Trophoblast cell (in vitro differentiated cells and primary cell): ENCODE data around the gene GPR139.

Experiments used
- DNase-seq, 2 donors: peaks; one replicate each; pipeline ENCODE4 v3.0.0-alpha.2; 2016
- H2AFZ ChIP-seq: 2 replicates; pipeline ENCODE4 v1.6.1; 2013; ENCODE audit warnings: low read length, moderate library complexity, mild to moderate bottlenecking; ENCODE audit not compliant: insufficient read depth, poor library complexity
- H2AK5ac ChIP-seq: 2 replicates; pipeline ENCODE4 v1.6.1; 2013; ENCODE audit warnings: mild to moderate bottlenecking, low read length
- H2BK120ac ChIP-seq: 2 replicates; pipeline ENCODE4 v1.6.1; 2013; ENCODE audit warnings: low read length, mild to moderate bottlenecking, moderate library complexity; ENCODE audit not compliant: insufficient read depth, poor library complexity
- H2BK12ac ChIP-seq: 2 replicates; pipeline ENCODE4 v1.6.1; 2013; ENCODE audit warnings: mild to moderate bottlenecking, low read length, moderate library complexity
- H2BK5ac ChIP-seq: 2 replicates; pipeline ENCODE4 v1.6.1; 2013; ENCODE audit warnings: low read length, low read depth, moderate library complexity, mild to moderate bottlenecking; ENCODE audit not compliant: poor library complexity
- H3K14ac ChIP-seq: 2 replicates; pipeline ENCODE4 v1.6.1; 2013; ENCODE audit warnings: mild to moderate bottlenecking, low read length
- H3K18ac ChIP-seq: 2 replicates; pipeline ENCODE4 v1.6.1; 2013; ENCODE audit warnings: mild to moderate bottlenecking, low read length
- H3K23ac ChIP-seq: 2 replicates; pipeline ENCODE4 v1.6.1; 2013; ENCODE audit warnings: low read length
- H3K27ac ChIP-seq: 2 replicates; pipeline ENCODE4 v1.5.1; 2013; ENCODE audit warnings: low read depth, mild to moderate bottlenecking, inconsistent platforms, low read length, moderate library complexity
- H3K27me3 ChIP-seq: 2 replicates; pipeline ENCODE4 v1.6.1; 2013; ENCODE audit warnings: inconsistent platforms, mild to moderate bottlenecking, low read length, moderate library complexity; ENCODE audit not compliant: insufficient read depth
- H3K36me3 ChIP-seq, 2 experiments: 1 replicate in 1 of 2; 2 replicates in 1 of 2; pipeline ENCODE4 v1.6.1; 2013; ENCODE audit warnings: low read length in 2 of 2, mild to moderate bottlenecking in 2 of 2, moderate library complexity in 1 of 2; ENCODE audit not compliant: insufficient read depth in 2 of 2, control insufficient read depth in 1 of 2
- H3K4ac ChIP-seq: 2 replicates; pipeline ENCODE4 v1.6.1; 2013; ENCODE audit warnings: low read depth, mild to moderate bottlenecking, low read length, moderate library complexity
- H3K4me1 ChIP-seq, 2 experiments: 1 replicate in 1 of 2; 2 replicates in 1 of 2; pipeline ENCODE4 v1.6.1; 2013; ENCODE audit warnings: low read length in 2 of 2, mild to moderate bottlenecking in 2 of 2, moderate library complexity in 1 of 2; ENCODE audit not compliant: insufficient read depth in 2 of 2, control insufficient read depth in 1 of 2
- H3K4me2 ChIP-seq: 2 replicates; pipeline ENCODE4 v1.6.1; 2013; ENCODE audit warnings: inconsistent platforms, mild to moderate bottlenecking, low read length, moderate library complexity
- H3K4me3 ChIP-seq: 2 replicates; pipeline ENCODE4 v1.5.1; 2013; ENCODE audit warnings: mild to moderate bottlenecking, low read depth, low read length, inconsistent platforms
- H3K79me1 ChIP-seq: one replicate; pipeline ENCODE4 v1.6.1; 2013; ENCODE audit warnings: low read length
- H3K79me2 ChIP-seq: 2 replicates; pipeline ENCODE4 v1.6.1; 2013; ENCODE audit warnings: low read length, mild to moderate bottlenecking; ENCODE audit not compliant: control insufficient read depth, insufficient read depth, poor library complexity
- H3K9ac ChIP-seq: 2 replicates; pipeline ENCODE4 v1.6.1; 2013; ENCODE audit warnings: mild to moderate bottlenecking, low read length
- H3K9me3 ChIP-seq: 2 replicates; pipeline ENCODE4 v1.6.1; 2013; ENCODE audit warnings: low read depth, mild to moderate bottlenecking, control low read depth, inconsistent platforms, low read length; ENCODE audit not compliant: insufficient read depth
- H4K12ac ChIP-seq: 2 replicates; pipeline ENCODE4 v1.6.1; 2013; ENCODE audit warnings: low read depth, mild to moderate bottlenecking, low read length, moderate library complexity
- H4K8ac ChIP-seq: 2 replicates; pipeline ENCODE4 v1.6.1; 2013; ENCODE audit warnings: low read depth, mild to moderate bottlenecking, low read length, moderate library complexity
- H4K91ac ChIP-seq: one replicate; pipeline ENCODE4 v1.6.1; 2013; ENCODE audit warnings: low read depth, mild to moderate bottlenecking, low read length, moderate library complexity
- WGBS: extraction: QIAGEN DNeasy Blood & Tissue Kit; methylation state at CpG from one replicate; pipeline ENCODE4 v1.1.7; 2013; ENCODE audit warnings: missing lambda C conversion rate; ENCODE audit not compliant: insufficient read length, insufficient coverage; ENCODE audit errors: extremely low coverage; 5-methylcytosine and 5-hydroxymethylcytosine counted together

The GPR139 gene

GRCh38 chr16:20040011-20040410 is 33.7 kb downstream of the GPR139 start:
- Histone ChIP-seq H3K79me1 (no peaks in the 10 kb centered on the region), H3K4ac (no peak overlapping the region), H3K9me3 (no peaks in the 10 kb centered on the region), H2AFZ (no peak overlapping the region), H3K14ac (no peak overlapping the region), H3K27ac (no peak overlapping the region), H3K4me2 (no peak overlapping the region), H3K4me3 (no peak overlapping the region), H2AK5ac (no peak overlapping the region), H3K18ac (no peak overlapping the region), H4K12ac (no peak overlapping the region), H3K36me3 (no peaks in the 10 kb centered on the region), H2BK5ac (no peak overlapping the region), H3K9ac (no peak overlapping the region), H3K23ac (no peak overlapping the region), H2BK12ac (no peak overlapping the region), H2BK120ac (no peak overlapping the region), H3K27me3 (no peaks in the 10 kb centered on the region), H4K8ac (no peak overlapping the region), H3K79me2 (no peaks in the 10 kb centered on the region), H4K91ac (no peak overlapping the region), H3K4me1 (no peaks in the 10 kb centered on the region)
- no peak for DNase-seq
- WGBS: no CpG with 5 or more reads among the region's 4 CpGs

- no peak for DNase-seq
- H3K9me3 ChIP-seq: no peaks in the 10 kb centered on the region
- H2BK120ac ChIP-seq: no peak overlapping the region
- no peak overlapping the region for H3K9ac ChIP-seq
- no peak overlapping the region for H4K12ac ChIP-seq
- H3K36me3 ChIP-seq: no peaks in the 10 kb centered on the region
- H4K8ac ChIP-seq: no peak overlapping the region
- H3K27me3 ChIP-seq: no peaks in the 10 kb centered on the region
- H2BK12ac ChIP-seq: no peak overlapping the region
- no peak overlapping the region for H3K14ac ChIP-seq
- H4K91ac ChIP-seq: no peak overlapping the region
- no peak overlapping the region for H3K18ac ChIP-seq
- no peak overlapping the region for H3K4me3 ChIP-seq
- H3K4me1 ChIP-seq: no peaks in the 10 kb centered on the region
- H2BK5ac ChIP-seq: no peak overlapping the region
- H3K79me1 ChIP-seq: no peaks in the 10 kb centered on the region
- WGBS: no CpG with 5 or more reads among the region's 3 CpGs
- H3K27ac ChIP-seq: no peak overlapping the region
- H3K79me2 ChIP-seq: no peaks in the 10 kb centered on the region
- no peak overlapping the region for H2AK5ac ChIP-seq
- no peak overlapping the region for H3K4ac ChIP-seq
- no peak overlapping the region for H3K23ac ChIP-seq
- H2AFZ ChIP-seq: no peak overlapping the region
- no peak overlapping the region for H3K4me2 ChIP-seq
Observed at GRCh38 chr16:20029611-20030010, 44.1 kb downstream of the GPR139 start.

- Histone ChIP-seq H3K79me1 (no peaks in the 10 kb centered on the region), H4K8ac (no peak overlapping the region), H3K4me3 (no peak overlapping the region), H3K79me2 (no peaks in the 10 kb centered on the region), H3K9ac (no peak overlapping the region), H2BK120ac (no peak overlapping the region), H3K4me1 (no peaks in the 10 kb centered on the region), H2BK12ac (no peak overlapping the region), H3K9me3 (no peaks in the 10 kb centered on the region), H3K18ac (no peak overlapping the region), H3K4ac (no peak overlapping the region), H2BK5ac (no peak overlapping the region), H3K23ac (no peak overlapping the region), H2AK5ac (no peak overlapping the region), H2AFZ (no peak overlapping the region), H4K12ac (no peak overlapping the region), H3K27ac (no peak overlapping the region), H4K91ac (no peak overlapping the region), H3K27me3 (no peaks in the 10 kb centered on the region), H3K4me2 (no peak overlapping the region), H3K14ac (no peak overlapping the region), H3K36me3 (no peaks in the 10 kb centered on the region)
- WGBS: no CpG with 5 or more reads among the region's 2 CpGs
- DNase-seq: no peak
Observed at GRCh38 chr16:20026361-20027072, 47.2 kb downstream of the GPR139 start.

GRCh38 chr16:20023190-20023589 is 50.5 kb downstream of the GPR139 start:
- Histone ChIP-seq H2BK5ac (no peak overlapping the region), H3K4me1 (no peaks in the 10 kb centered on the region), H4K12ac (no peak overlapping the region), H3K14ac (no peak overlapping the region), H2BK120ac (no peak overlapping the region), H3K79me1 (no peaks in the 10 kb centered on the region), H3K4me3 (no peak overlapping the region), H3K27me3 (no peaks in the 10 kb centered on the region), H3K79me2 (no peaks in the 10 kb centered on the region), H3K9me3 (no peaks in the 10 kb centered on the region), H3K27ac (no peak overlapping the region), H4K91ac (no peak overlapping the region), H4K8ac (no peak overlapping the region), H3K4ac (no peak overlapping the region), H2BK12ac (no peak overlapping the region), H2AK5ac (no peak overlapping the region), H3K9ac (no peak overlapping the region), H3K18ac (no peak overlapping the region), H2AFZ (no peak overlapping the region), H3K36me3 (no peaks in the 10 kb centered on the region), H3K23ac (no peak overlapping the region), H3K4me2 (no peak overlapping the region)
- DNase-seq: peak in 1 of 2 donors; percentile 45
- no CpG with 5 or more reads among the region's 1 CpG for WGBS
